Epidermal melanocyte (primary cell): Measurements from ENCODE around the gene ATP5PO.
"Not testable (repeated sequence)": the region's sequence is repeated elsewhere in the genome, so short reads cannot be mapped to it uniquely, and the experiment has no call there.

ENCODE experiments used
- DNase-seq: peaks from one replicate; pipeline ENCODE4 v3.0.0; 2011; ENCODE audit warnings: low spot score; ENCODE audit not compliant: insufficient read length

Gene ATP5PO

DNA sequence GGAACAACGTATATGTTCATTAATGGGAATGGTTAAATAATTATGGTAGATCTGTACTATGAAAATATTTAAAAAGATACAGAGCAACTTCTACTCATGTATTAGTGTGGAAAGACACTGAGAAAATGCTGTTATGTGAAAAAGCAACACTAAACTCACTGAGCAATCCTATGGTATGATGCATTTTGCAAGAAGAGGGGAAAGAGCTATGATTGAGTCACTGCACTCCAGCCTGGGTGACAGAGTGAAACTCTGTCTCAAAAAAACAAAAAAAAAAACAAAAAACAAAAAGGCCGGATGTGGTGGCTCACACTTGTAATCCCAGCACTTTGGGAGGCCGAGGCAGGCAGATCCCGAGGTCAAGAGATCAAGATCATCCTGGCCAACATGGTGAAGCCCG, 44.4 kb downstream of the ATP5PO start:
- DNase-seq, result no peak

DNA sequence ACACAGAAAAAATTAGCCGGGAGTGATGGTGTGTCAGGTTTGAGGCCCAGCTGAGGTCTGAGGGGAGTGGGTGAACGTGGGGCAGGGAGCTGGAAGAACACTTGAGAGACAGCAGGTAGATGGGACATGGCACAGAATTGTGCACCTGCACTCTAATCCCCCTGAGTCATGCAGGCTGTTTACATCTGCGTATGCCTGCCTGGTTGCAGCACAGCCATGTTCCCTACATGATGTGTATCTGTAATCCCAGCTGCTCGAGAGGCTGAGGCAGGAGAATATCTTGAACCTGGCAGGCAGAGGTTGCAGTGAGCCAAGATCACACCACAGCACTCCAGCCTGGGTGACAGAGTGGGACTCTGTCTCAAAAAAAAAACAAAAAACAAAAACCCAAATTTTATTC, 44.8 kb downstream of the ATP5PO start:
- DNase-seq, result no peak

DNA sequence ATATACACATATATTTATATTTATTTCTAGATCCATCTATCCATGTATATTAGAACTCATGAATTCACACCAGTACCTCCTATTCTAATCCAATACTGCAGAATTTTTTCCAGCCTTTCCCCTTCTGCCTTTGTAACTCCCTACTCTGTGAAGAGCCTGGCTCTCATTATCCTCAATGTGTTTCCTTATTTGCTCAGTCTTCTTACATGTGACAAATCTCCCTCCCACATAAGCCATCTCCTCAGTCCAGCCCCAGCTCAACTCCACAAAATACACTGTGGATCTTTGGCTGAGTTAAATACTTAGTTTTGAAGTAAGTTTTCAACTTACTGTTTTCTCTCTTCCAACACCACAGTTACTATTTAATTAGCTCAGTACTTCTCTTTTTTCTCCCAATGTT, 45.7 kb downstream of the ATP5PO start:
- DNase-seq, result no peak

DNA sequence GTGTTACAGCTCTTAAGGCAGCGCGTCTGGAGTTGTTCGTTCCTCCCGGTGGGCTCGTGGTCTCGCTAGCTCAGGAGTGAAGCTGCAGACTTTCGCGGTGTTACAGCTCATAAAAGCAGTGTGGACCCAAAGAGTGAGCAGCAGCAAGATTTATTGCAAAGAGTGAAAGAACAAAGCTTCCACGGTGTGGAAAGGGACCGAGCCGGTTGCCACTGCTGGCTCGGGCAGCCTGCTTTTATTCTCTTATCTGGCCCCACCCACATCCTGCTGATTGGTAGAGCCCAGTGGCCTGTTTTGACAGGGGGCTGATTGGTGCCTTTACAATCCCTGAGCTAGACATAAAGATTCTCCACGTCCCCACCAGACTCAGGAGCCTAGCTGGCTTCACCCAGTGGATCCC, 47.7 kb downstream of the ATP5PO start:
- DNase-seq, result not testable (repeated sequence)

DNA sequence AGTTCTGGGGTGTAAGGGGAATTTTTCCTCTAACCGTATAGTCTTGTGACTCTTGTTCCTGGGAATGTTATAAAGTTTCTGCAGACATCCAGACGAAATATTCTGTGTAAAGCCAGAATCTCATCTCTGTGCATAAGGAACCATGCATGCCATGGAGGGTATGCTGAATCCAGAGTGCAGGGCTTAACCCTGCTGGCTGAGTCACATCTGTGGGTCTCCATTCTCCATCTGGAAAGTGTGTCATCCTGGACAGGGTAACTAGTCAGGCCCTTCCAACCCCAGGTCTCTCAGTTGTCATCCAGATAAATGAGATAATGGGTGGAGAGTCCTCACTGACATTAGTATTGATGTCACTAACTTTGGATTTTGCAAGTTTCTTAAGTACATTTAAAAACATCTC, 48.8 kb downstream of the ATP5PO start:
- no peak for DNase-seq

DNA sequence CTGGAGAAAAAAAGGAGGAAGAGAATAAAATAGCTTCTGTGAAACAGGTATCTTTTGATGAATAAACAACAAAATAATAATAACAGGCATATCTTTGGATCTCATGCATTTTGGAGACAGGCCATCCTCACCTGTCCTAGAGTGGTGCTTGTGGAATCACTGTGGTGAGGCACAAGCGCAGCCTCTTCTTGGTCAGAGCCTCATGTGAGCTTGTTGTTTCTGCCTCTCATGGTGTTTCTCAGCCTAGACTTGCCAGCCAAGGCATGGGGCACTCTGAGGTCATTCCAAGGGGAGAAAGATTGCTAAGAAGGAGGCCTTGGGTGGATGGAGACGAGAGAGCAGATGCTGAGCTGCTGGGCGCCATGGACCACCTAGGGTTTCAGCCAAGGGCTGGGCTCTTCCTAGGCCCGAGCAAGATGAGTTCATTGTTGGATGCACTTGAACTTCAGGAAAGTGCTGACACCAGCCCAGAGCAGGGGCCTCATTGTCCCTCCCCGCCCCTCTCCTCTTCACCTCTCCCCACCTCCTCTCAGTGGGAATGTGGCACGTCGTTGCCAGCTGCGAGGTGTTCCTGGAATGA, 49.5 kb downstream of the ATP5PO start:
- no peak for DNase-seq

DNA sequence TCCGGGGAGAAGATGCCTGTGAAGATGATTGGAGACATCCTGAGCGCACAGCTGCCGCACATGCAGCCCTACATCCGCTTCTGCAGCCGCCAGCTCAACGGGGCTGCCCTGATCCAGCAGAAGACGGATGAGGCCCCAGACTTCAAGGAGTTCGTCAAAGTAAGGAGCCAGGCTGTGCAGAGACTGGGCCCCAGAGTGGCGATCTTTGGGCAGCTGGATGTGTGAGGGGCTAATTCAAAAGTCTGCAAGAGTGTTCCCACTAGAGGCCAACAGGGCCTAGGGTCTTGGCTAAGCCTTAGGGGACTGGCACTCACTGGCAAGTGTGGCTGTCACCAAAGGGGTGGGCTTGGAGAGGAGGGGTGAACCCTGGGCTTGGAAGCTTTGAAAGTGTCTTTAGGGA, 50.4 kb downstream of the ATP5PO start:
- no peak for DNase-seq

DNA sequence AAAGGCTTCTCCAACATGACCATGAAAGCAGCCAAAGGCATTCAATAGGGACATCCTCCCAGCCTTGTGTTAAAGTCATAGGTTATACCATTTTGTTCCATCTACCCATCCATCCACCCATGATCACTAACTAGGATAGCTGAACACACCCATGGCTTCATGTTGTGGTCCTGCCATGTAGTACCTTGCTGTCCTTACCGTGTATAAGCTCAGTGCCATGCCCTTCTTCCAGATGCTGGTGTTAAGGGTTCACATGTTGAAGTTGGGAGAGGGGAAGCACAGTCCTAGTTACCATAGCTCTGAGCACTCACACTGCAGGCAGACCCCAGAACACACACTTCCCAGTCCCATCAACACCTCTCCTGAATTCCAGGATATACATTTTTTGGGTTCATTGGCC, 51.5 kb downstream of the ATP5PO start:
- DNase-seq, result no peak

DNA sequence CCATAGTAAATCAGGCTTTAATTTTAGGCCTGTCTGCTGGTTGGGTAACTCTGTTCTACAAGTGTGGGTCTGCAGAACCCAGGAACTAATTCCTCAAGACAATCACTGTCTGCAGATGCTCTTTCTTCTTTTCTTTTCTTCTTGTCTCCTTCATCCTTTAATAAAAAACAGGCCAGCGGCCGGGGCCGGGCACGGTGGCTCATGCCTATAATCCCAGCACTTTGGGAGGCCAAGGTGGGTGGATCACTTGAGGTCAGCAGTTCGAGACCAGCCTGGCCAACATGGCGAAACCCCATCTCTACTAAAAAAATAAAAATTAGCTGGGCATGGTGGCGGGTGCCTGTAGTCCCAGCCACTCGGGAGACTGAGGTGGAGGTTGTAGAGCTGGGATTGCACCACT, 52.4 kb downstream of the ATP5PO start:
- DNase-seq, result not testable (repeated sequence)

DNA sequence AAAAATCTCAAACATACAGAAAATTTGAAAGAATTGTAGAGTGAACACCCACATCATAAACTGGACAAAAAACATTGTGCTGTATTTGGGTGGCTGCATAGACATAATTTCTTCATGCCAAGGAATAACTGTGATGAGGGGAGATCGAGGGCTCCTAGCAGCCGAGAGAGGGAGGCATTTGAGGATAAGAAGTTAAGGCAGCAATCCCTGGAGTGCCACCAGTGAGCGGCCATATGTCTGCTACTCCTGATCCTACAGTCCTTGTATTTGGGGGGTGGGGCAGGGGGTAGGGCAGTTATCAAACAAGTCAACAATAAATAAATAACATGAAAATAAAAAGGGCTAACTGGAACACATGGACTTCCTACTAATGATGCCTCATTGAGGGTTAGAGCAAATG, 54.5 kb downstream of the ATP5PO start:
- DNase-seq, result no peak

DNA sequence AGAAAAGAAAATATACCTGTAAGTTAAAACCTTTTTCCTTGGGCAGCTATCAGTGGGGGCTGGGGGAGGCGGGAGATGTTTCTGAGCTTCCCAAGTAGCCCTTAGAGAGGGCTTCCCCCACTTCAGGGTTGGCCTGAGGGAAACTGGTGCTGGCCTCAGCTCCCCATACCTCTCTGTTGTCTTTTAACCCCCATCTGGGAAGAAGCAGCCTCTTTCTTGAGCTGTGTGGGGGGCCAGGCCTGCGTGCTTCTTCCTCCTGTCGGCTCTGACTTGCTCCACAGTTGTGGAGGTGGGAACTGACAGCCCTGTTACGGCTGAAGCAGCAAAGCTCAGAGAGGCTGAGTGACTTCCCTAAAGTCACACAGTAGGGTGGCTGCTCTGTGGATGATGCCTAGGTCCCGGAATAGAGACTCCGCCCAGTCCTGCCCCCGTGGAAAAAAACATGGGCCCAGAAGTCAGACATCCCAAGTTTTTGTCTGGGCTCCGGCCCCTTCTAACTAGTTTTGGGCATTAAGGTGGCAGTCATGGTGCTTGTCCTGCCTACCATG, 55.2 kb downstream of the ATP5PO start:
- DNase-seq, result no peak

DNA sequence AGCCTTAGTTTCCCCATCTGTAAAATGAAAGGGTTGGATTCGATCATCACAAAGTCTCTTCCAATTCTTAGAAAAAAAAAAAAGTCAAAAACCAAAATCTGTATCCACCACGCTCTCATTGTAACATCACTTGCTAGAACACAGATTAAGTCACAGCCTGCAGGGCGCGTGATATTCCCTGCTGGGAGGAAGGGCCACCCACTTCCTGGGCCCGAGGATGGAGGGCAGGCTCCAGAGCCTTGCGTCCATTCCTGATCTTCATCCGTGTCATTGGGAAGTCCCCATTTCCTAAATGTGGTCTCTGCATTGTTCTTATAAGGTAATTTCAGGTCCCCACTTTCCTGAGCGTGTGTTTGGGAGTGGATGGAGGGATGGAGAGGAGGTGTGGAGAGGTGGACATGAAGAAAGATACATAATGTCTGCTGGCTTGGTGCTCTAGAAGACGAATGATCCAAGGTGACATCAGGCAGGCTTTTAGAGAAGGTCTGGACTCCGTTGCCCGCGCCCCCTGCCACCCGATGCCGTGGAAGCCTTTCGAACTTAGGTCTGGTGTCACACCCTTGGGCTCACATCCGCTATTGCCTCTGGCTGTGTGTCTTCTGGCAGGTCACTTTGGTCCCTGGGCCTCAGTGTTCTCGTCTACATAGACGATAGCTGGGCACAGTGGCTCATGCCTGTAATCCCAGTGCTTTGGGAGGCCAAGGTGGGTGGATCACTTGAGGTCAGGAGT, 56.1 kb downstream of the ATP5PO start:
- no peak for DNase-seq

DNA sequence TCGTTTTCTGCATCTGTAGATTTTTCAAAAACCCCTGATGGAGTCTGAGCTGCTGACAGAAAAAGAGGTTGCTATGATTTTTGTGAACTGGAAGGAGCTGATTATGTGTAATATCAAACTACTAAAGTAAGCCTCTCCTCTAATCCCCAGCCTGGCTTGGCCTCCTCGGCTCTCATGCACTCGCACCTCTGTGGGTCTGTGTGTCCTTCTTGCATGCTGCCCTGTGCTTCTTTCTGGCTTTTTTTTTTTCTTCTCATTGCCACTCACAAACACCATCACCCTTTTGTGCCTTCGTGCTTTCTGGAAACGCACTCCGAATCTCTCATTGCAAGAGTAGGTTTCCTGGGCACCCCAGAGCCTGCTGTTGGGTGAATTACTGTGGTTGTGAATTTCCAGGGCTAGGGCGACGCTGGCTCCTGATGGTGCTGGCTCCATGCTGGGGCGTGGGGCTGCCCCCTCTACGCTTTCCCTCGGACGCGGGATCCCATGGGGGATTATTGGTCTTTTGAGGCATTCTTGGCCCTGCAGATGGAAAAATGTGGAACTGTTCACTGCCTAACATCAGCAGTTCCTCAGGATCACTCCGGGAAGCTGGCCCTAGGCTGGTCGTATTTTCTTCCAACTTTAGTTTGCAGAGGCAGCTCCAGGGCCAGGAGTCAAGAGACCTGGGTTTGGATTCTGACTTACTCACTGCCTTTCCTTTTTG, 56.8 kb downstream of the ATP5PO start:
- DNase-seq, result no peak

DNA sequence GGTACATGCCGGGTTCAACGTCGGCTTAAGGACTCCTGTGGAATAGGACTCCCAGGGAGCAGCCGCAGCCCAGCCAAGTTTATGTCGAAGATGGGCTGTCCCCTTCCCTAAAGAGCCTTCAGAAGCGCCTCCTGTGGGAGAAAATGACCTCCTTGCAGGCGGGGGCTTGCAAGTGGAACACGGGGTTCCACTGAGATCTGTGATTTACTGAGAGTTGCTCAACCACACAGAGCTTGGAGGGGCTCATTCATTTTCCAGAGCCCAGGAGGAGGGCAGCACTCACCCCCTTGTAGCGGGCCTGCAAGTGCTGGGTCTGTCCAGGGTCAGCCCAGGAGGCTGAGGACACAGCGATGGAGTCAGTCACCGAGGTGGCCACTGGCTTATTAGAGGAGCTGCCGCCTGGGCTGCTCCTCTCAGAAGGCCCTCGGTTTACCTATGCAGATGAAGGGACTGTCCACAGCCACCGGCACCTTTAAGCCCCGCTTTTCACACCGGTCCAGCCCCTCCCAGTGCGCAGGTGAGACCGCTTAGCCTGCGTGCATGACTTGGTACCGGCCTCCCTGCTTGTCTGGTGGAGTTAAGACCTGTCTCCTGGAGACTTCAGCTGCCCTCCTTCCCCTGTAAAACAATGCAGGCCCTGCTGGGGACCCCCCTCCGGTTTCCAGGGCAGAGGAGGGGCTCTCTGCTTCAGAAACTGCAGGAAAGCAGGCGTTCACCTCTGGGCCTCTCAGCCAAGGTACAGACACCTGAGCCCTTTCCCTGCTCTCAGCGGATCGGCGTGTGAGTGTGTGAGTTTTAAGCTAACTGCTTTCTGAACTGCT, 57.5 kb downstream of the ATP5PO start:
- no peak for DNase-seq

DNA sequence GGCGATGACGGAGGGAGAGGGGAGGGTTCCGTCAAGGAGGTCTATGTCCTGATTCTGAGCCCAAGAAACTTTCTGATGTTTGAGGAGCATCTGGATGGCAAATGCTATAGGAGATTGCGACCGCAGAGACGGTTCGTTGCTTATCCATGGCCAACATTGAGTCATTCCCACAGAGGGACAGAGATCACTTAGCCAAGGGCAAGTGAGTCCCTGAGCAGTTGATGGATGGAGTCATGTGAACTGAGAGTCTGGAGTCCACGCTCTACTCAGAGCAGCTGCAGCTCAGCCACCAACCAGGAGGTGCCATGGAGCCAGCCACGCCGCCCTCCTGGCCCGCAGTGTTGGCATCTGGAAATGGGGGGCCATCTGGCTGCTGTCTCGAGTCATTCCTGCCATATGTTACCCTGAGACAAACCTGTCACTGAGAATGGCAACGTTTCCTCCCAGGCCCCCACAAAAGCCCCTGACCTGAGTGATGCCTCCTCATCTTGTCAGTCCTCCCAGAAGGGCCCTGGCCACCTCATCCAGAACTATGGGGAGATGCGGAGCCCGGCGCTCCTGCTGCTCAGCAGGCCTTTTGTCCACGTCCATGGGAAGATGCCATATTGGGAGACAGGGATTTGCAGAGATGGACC, 58.6 kb downstream of the ATP5PO start:
- DNase-seq, result no peak

DNA sequence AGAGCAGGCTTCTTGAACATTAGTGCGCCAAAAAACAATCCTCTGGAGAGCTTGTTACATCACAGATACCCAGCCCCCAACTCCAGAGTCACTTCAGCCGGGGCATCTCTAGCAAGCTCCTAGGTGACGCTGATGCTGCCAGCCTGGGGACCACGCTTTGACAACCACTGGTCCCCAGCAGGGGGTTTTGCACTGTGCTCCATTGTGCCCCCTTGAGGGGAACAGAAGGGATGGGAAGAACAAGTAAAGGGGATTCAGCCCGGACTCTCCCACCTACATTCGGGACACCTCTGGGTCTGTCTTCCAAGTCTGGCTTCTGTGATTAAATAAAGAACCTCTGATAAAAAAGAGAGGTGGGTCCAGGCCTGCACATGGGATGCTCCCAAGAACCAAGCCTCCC, 60.4 kb downstream of the ATP5PO start:
- DNase-seq, result no peak

DNA sequence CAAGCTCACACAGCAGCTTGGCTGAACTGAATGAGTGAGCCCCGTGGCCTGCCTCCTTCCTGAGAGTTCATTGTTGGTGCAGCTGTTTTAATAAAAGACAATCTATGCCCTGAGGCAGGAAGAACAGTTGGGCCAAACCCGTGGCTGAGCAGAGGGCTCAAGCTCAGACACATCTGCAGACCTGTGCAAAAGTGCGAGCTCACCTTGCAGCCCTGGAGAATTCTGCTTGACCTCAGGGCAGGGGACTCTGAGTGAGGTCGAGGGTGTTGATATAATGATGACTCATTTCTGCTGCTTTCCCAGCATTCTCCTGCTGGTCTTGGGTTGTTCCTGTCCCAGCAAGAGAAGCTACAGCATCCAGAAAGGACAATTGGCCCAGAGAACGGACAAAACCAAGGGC, 61.0 kb downstream of the ATP5PO start:
- DNase-seq, result no peak
